HCT116 (cell line): ENCODE measurements around the gene FHIT. TPM values are rescaled to one million over a fixed set of nuclear protein-coding genes. Genes with fewer than 3 reads are reported as not detected.

ENCODE experiments used
- ATAC-seq: fragments of 200-7000 bp; cut with Tn5 transposase; 2 replicates; pipeline ENCODE4 v1.9.1; 2020; ENCODE audit warnings: mild to moderate bottlenecking, moderate library complexity
- BruUV-seq: library from RNA; stranded (reverse); fragments of 400-500 nt; replicated peaks from 2 replicates; lab custom pipeline; 2021; lab: Mats Ljungman, UMichigan
- CTCF ChIA-PET: fragments of 300-600 bp; sonication (Branson Sonifier 250); formaldehyde crosslinking; loops from one replicate; lab custom pipeline; 2021; ENCODE audit warnings: antibody characterized with exemption; lab: Charles Lee
- POLR2A ChIA-PET: fragments of 300-600, 350-600 bp; sonication (Branson Sonifier 250); formaldehyde crosslinking; loops from one replicate; lab custom pipeline; 2021; ENCODE audit warnings: antibody characterized with exemption; lab: Charles Lee
- RAD21 ChIA-PET, 2 experiments: fragments of 300-600 bp; sonication (Branson Sonifier 250); formaldehyde crosslinking; loops; one replicate each; lab custom pipeline; 2023; ENCODE audit warnings: low total read pairs in 2 of 2; ENCODE audit not compliant: uncharacterized antibody in 2 of 2, unreplicated experiment in 2 of 2, low non-redundant PET in 1 of 2; lab: Charles Lee
- DNase-seq: peaks from one replicate; pipeline ENCODE4 v3.0.0-alpha.2; 2010; ENCODE audit warnings: low read depth, low spot score
- H2AFZ ChIP-seq: fragments of 200-600 bp; shearing (Covaris generic), sonication (generic); 2 replicates; pipeline ENCODE4 v1.6.1; 2017; ENCODE audit warnings: low read depth, mixed run types, mixed read lengths, antibody characterized with exemption, low read length; ENCODE audit not compliant: poor library complexity, severe bottlenecking
- H3K27ac ChIP-seq: 2 replicates; pipeline ENCODE4 v1.5.1; 2012; ENCODE audit warnings: low read depth, low read length
- H3K27me3 ChIP-seq: fragments of 200-600 bp; sonication (generic); 2 replicates; pipeline ENCODE4 v1.6.1; 2016; ENCODE audit warnings: mixed run types, low read length, mixed read lengths; ENCODE audit not compliant: insufficient read depth
- H3K36me3 ChIP-seq, 2 experiments: fragments of 200-500 bp in 1 of 2; fragments of 200-600 bp in 1 of 2; sonication (Bioruptor generic) in 1 of 2; sonication (generic) in 1 of 2; 2 replicates each; pipeline versions ENCODE4 v1.5.1 to v1.6.1; 2014 to 2016; ENCODE audit warnings: low read length in 2 of 2, inconsistent platforms in 1 of 2, mixed read lengths in 1 of 2, mixed run types in 1 of 2; ENCODE audit not compliant: insufficient read depth in 2 of 2, control insufficient read depth in 1 of 2
- H3K4me1 ChIP-seq, 2 experiments: fragments of 200-600 bp in 1 of 2; sonication (generic) in 1 of 2; 2 replicates each; pipeline versions ENCODE4 v1.5.1 to v1.6.1; 2012 to 2017; ENCODE audit warnings: low read length in 2 of 2, inconsistent platforms in 1 of 2, mild to moderate bottlenecking in 1 of 2, mixed read lengths in 1 of 2, mixed run types in 1 of 2, moderate library complexity in 1 of 2; ENCODE audit not compliant: insufficient read depth in 2 of 2, control insufficient read depth in 1 of 2
- H3K4me2 ChIP-seq: fragments of 200-600 bp; sonication (generic); 2 replicates; pipeline ENCODE4 v1.6.1; 2017; ENCODE audit warnings: mixed run types, low read length, mixed read lengths
- H3K4me3 ChIP-seq, 2 experiments: fragments of 200-600 bp in 1 of 2; sonication (generic) in 1 of 2; replicated peaks in 1 of 2; 2 replicates each; pipeline ENCODE4 v1.5.1; 2011 to 2016; ENCODE audit warnings: low read length in 2 of 2, control low read depth in 1 of 2, low read depth in 1 of 2, mild to moderate bottlenecking in 1 of 2, mixed read lengths in 1 of 2, mixed run types in 1 of 2
- H3K79me2 ChIP-seq: fragments of 200-600 bp; sonication (generic); 2 replicates; pipeline ENCODE4 v1.6.1; 2017; ENCODE audit warnings: mild to moderate bottlenecking, mixed run types, low read length, moderate library complexity, mixed read lengths; ENCODE audit not compliant: insufficient read depth
- H3K9ac ChIP-seq: fragments of 200-600 bp; sonication (generic); 2 replicates; pipeline ENCODE4 v1.6.1; 2016; ENCODE audit warnings: low read length, mixed read lengths
- H3K9me2 ChIP-seq: fragments of 200-600 bp; sonication (generic), shearing (Covaris generic); 2 replicates; pipeline ENCODE4 v1.6.1; 2017; ENCODE audit warnings: mixed run types, mild to moderate bottlenecking, moderate library complexity; ENCODE audit not compliant: insufficient read depth
- H3K9me3 ChIP-seq, 2 experiments: fragments of 200-500 bp in 1 of 2; fragments of 200-600 bp in 1 of 2; sonication (Bioruptor generic) in 1 of 2; sonication (generic) in 1 of 2; 2 replicates each; pipeline ENCODE4 v1.6.1; 2014 to 2017; ENCODE audit warnings: low read length in 2 of 2, mixed read lengths in 2 of 2, inconsistent platforms in 1 of 2, low read depth in 1 of 2, mild to moderate bottlenecking in 1 of 2, mixed run types in 1 of 2, moderate library complexity in 1 of 2; ENCODE audit not compliant: control insufficient read depth in 1 of 2, insufficient read depth in 1 of 2
- H4K20me1 ChIP-seq: fragments of 200-600 bp; sonication (generic), shearing (Covaris generic); 2 replicates; pipeline ENCODE4 v1.6.1; 2017; ENCODE audit warnings: mixed run types, mild to moderate bottlenecking, moderate library complexity; ENCODE audit not compliant: insufficient read depth
- ATF3 ChIP-seq: IDR thresholded peaks from 2 replicates; pipeline ENCODE4 v1.6.1; 2012
- CEBPB ChIP-seq: IDR thresholded peaks from 2 replicates; pipeline ENCODE4 v1.6.1; 2012; ENCODE audit warnings: low read depth
- EZH2 ChIP-seq: fragments of 200-600 bp; sonication (generic); IDR thresholded peaks from 2 replicates; pipeline ENCODE4 v1.6.1; 2017; ENCODE audit warnings: antibody characterized with exemption, mixed run types
- EZH2phosphoT487 ChIP-seq: fragments of 200-600 bp; IDR thresholded peaks from 2 replicates; pipeline ENCODE4 v1.6.1; 2018; ENCODE audit warnings: antibody characterized with exemption, borderline replicate concordance
- FOSL1 ChIP-seq: IDR thresholded peaks from 2 replicates; pipeline ENCODE4 v1.6.1; 2012; ENCODE audit warnings: low read depth
- RAD21 ChIP-seq: IDR thresholded peaks from 2 replicates; pipeline ENCODE4 v1.6.1; 2012; ENCODE audit warnings: low read depth, mild to moderate bottlenecking
- SIN3A ChIP-seq: IDR thresholded peaks from 2 replicates; pipeline ENCODE4 v1.6.1; 2012; ENCODE audit warnings: low read depth
- SP1 ChIP-seq: IDR thresholded peaks from 2 replicates; pipeline ENCODE4 v1.6.1; 2012; ENCODE audit warnings: low read depth
- TCF7L2 ChIP-seq: IDR thresholded peaks from 2 replicates; pipeline ENCODE4 v1.7.0; 2011; ENCODE audit warnings: borderline replicate concordance, inconsistent platforms; ENCODE audit not compliant: insufficient read depth, insufficient read length; ENCODE audit errors: extremely low read depth
- ZFX ChIP-seq: fragments of 450-650 bp; IDR thresholded peaks from 2 replicates; pipeline ENCODE4 v1.6.1; 2017
- intact Hi-C: fragments of 100-400 bp; cut with micrococcal nuclease; formaldehyde crosslinking; loops from 2 replicates; pipeline ENCODE4 v1.10.0; 2022
- total RNA-seq: library from RNA; stranded (reverse); gene quantifications from one replicate; pipeline ENCODE4 v1.2.1, GENCODE V29; 2021; ENCODE audit not compliant: unreplicated experiment
- TF ChIP-seq, protein P1 (sequence below): IDR thresholded peaks from 2 replicates; pipeline ENCODE4 v1.6.1; 2012
- TF ChIP-seq, protein P2 (sequence below), 3 experiments: fragments of 200-600 bp in 1 of 3; sonication (generic) in 1 of 3; IDR thresholded peaks in 2 of 3; conservative IDR thresholded peaks in 1 of 3; 2 replicates each; pipeline ENCODE4 v1.5.1; 2012 to 2017; ENCODE audit warnings: low read depth in 2 of 3, low read length in 2 of 3, antibody characterized with exemption in 1 of 3, borderline replicate concordance in 1 of 3, control low read depth in 1 of 3, mild to moderate bottlenecking in 1 of 3, mixed read lengths in 1 of 3, mixed run types in 1 of 3, moderate library complexity in 1 of 3; ENCODE audit not compliant: insufficient read depth in 1 of 3
- TF ChIP-seq, protein P3 (sequence below): IDR thresholded peaks from 2 replicates; pipeline ENCODE4 v1.6.1; 2012; ENCODE audit warnings: low read depth
- TF ChIP-seq, protein P4 (sequence below): IDR thresholded peaks from 2 replicates; pipeline ENCODE4 v1.6.1; 2011; ENCODE audit warnings: mild to moderate bottlenecking, low read length, moderate library complexity; ENCODE audit not compliant: insufficient replicate concordance; ENCODE audit errors: extremely low read depth

FHIT gene
- total RNA-seq, 1 experiment from 2014 or later = 20.1 TPM

DNA sequence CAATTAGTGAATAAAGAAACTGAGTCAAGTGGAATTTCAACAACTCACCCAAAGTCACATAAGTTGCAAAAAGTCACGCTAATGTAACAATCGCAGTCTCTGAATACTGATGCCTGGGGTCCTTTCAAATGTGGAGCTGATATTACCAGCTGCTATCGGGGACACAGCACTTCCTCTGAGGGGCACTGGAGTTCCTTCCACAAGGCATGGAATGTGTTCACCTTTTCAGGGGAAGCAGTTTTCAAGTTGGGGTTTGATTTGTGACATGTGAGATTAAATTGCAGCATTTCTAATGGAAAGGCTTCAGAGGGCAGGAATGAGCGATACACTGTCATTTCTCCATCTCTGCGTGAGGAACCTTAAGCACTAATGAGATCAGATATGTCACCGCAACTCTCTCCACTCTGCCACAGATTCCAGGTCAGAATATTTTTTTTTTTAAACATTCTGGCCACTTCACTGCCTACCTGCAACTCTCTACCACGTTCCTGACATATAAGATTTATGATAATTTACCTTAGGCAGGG is 1394.3 kb downstream of the FHIT start:
- Histone ChIP-seq H3K9ac (no peak overlapping the region), H3K79me2 (no peaks in the 10 kb centered on the region), H3K9me2 (no peaks in the 10 kb centered on the region), H4K20me1 (no peaks in the 10 kb centered on the region), H3K27me3 (no peaks in the 10 kb centered on the region), H3K4me1 (peaks cover 0 to 2% of the 10 kb centered on the region in 2 experiments; a peak in 1 of 4 replicates), H3K4me2 (0 out of 2 replicates have a peak overlapping the region, but pooled peaks have one; percentile 32), H3K27ac (no peak overlapping the region), H3K4me3 (no peak overlapping the region), H2AFZ (no peak overlapping the region), H3K36me3 (no peaks in the 10 kb centered on the region), H3K9me3 (no peaks in the 10 kb centered on the region)
- intact Hi-C loops = loop anchor here (1.0 to 5.0 kb wide), 5 partner anchors 282 to 1215 kb away; no protein-coding TSS in a partner anchor
- ATAC-seq = no peak
- RAD21 ChIA-PET = interaction anchor here (0.5 to 1.1 kb wide), 4 partner anchors 39 to 282 kb away, joined by 3 to 6 read pairs (median 4); no protein-coding TSS in a partner anchor
- POLR2A ChIA-PET = no interaction called here
- no peak for TF ChIP-seq EZH2
- TF ChIP-seq SP1 = no peak
- TF ChIP-seq TCF7L2 = no peak
- TF ChIP-seq FOSL1 = no peak
- TF ChIP-seq RAD21 = no peak
- TF ChIP-seq, protein P1, sequence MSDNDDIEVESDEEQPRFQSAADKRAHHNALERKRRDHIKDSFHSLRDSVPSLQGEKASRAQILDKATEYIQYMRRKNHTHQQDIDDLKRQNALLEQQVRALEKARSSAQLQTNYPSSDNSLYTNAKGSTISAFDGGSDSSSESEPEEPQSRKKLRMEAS = no peak
- TF ChIP-seq, protein P2, sequence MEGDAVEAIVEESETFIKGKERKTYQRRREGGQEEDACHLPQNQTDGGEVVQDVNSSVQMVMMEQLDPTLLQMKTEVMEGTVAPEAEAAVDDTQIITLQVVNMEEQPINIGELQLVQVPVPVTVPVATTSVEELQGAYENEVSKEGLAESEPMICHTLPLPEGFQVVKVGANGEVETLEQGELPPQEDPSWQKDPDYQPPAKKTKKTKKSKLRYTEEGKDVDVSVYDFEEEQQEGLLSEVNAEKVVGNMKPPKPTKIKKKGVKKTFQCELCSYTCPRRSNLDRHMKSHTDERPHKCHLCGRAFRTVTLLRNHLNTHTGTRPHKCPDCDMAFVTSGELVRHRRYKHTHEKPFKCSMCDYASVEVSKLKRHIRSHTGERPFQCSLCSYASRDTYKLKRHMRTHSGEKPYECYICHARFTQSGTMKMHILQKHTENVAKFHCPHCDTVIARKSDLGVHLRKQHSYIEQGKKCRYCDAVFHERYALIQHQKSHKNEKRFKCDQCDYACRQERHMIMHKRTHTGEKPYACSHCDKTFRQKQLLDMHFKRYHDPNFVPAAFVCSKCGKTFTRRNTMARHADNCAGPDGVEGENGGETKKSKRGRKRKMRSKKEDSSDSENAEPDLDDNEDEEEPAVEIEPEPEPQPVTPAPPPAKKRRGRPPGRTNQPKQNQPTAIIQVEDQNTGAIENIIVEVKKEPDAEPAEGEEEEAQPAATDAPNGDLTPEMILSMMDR (IDR thresholded peaks at IDR 0.05 in 2 of 3, conservative IDR thresholded peaks at IDR 0.05 in 1 of 3; ENCODE audit: borderline replicate concordance in 1 of 3, insufficient read depth in 1 of 3, low read depth in 2 of 3, low read length in 2 of 3) = no peak
- TF ChIP-seq, protein P3, sequence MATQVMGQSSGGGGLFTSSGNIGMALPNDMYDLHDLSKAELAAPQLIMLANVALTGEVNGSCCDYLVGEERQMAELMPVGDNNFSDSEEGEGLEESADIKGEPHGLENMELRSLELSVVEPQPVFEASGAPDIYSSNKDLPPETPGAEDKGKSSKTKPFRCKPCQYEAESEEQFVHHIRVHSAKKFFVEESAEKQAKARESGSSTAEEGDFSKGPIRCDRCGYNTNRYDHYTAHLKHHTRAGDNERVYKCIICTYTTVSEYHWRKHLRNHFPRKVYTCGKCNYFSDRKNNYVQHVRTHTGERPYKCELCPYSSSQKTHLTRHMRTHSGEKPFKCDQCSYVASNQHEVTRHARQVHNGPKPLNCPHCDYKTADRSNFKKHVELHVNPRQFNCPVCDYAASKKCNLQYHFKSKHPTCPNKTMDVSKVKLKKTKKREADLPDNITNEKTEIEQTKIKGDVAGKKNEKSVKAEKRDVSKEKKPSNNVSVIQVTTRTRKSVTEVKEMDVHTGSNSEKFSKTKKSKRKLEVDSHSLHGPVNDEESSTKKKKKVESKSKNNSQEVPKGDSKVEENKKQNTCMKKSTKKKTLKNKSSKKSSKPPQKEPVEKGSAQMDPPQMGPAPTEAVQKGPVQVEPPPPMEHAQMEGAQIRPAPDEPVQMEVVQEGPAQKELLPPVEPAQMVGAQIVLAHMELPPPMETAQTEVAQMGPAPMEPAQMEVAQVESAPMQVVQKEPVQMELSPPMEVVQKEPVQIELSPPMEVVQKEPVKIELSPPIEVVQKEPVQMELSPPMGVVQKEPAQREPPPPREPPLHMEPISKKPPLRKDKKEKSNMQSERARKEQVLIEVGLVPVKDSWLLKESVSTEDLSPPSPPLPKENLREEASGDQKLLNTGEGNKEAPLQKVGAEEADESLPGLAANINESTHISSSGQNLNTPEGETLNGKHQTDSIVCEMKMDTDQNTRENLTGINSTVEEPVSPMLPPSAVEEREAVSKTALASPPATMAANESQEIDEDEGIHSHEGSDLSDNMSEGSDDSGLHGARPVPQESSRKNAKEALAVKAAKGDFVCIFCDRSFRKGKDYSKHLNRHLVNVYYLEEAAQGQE = no peak
- TF ChIP-seq CEBPB = no peak
- no peak for TF ChIP-seq ATF3
- TF ChIP-seq SIN3A = no peak
- TF ChIP-seq EZH2phosphoT487 = no peak
- TF ChIP-seq ZFX = no peak
- TF ChIP-seq, protein P4, sequence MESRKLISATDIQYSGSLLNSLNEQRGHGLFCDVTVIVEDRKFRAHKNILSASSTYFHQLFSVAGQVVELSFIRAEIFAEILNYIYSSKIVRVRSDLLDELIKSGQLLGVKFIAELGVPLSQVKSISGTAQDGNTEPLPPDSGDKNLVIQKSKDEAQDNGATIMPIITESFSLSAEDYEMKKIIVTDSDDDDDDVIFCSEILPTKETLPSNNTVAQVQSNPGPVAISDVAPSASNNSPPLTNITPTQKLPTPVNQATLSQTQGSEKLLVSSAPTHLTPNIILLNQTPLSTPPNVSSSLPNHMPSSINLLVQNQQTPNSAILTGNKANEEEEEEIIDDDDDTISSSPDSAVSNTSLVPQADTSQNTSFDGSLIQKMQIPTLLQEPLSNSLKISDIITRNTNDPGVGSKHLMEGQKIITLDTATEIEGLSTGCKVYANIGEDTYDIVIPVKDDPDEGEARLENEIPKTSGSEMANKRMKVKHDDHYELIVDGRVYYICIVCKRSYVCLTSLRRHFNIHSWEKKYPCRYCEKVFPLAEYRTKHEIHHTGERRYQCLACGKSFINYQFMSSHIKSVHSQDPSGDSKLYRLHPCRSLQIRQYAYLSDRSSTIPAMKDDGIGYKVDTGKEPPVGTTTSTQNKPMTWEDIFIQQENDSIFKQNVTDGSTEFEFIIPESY = no peak
- CTCF ChIA-PET = interaction anchor here (1.0 to 2.2 kb wide), 11 partner anchors 8 to 1033 kb away, joined by 3 to 30 read pairs (median 9); no protein-coding TSS in a partner anchor
- no peak for DNase-seq
- BruUV-seq = no TSS peak
